ENCODE results near the gene SLC13A3. TPM values are rescaled to one million over a fixed set of nuclear protein-coding genes. Genes with fewer than 3 reads are reported as not detected.

The SLC13A3 gene
- total RNA-seq, 1 donor from 2014 or later = 0.66 TPM

- H3K27ac ChIP-seq (ENCODE audit: low read depth, low read length) = no peak overlapping the region
- H3K27ac Mint-ChIP-seq (ENCODE audit: unreplicated experiment) = no peak overlapping the region
- H3K4me2 ChIP-seq (ENCODE audit: low read length) = no peak overlapping the region
- no peak overlapping the region for H3K9ac ChIP-seq (ENCODE audit: low read length)
- peaks cover 6% of the 10 kb centered on the region for H3K36me3 Mint-ChIP-seq (ENCODE audit: low read depth, unreplicated experiment)
- FAIRE-seq = no peak
- H3K9me3 ChIP-seq (ENCODE audit: insufficient read depth, low read depth, low read length) = no peaks in the 10 kb centered on the region
- no peak for DNase-seq (ENCODE audit: low read depth)
- H3K4me1 Mint-ChIP-seq (ENCODE audit: low read depth, unreplicated experiment) = peaks cover 13% of the 10 kb centered on the region
- H2AFZ ChIP-seq (ENCODE audit: low read depth, low read length) = no peak overlapping the region
- no peaks in the 10 kb centered on the region for H3K36me3 ChIP-seq (ENCODE audit: insufficient read depth, low read length)
- no peaks in the 10 kb centered on the region for H3K79me2 ChIP-seq (ENCODE audit: insufficient read depth, low read length)
- peaks cover 2% of the 10 kb centered on the region for H3K27me3 ChIP-seq (ENCODE audit: insufficient read depth, low read length)
- H4K20me1 ChIP-seq (ENCODE audit: insufficient read depth, low read length) = no peaks in the 10 kb centered on the region
- TF ChIP-seq CTCF (IDR thresholded peaks at IDR 0.05; ENCODE audit: insufficient read depth, low read depth, low read length) = no peak
- no peak overlapping the region for H3K4me3 Mint-ChIP-seq (ENCODE audit: unreplicated experiment)
- peaks cover 7% of the 10 kb centered on the region for H3K9me3 Mint-ChIP-seq (ENCODE audit: unreplicated experiment)
- H3K4me3 ChIP-seq (ENCODE audit: insufficient read depth, low read depth, low read length) = no peak overlapping the region
- no peaks in the 10 kb centered on the region for H3K4me1 ChIP-seq (ENCODE audit: insufficient read depth, low read length)
- peaks cover 2% of the 10 kb centered on the region for H3K27me3 Mint-ChIP-seq (ENCODE audit: low read depth, unreplicated experiment)
Observed at GRCh38 chr20:46700481-46700880, 49.2 kb upstream of the SLC13A3 start.

GRCh38 chr20:46699651-46700359 is 48.5 kb upstream of the SLC13A3 start:
- Mint-ChIP-seq H3K4me1 (ENCODE audit: low read depth, unreplicated experiment) (peaks cover 14% of the 10 kb centered on the region), H3K27me3 (ENCODE audit: low read depth, unreplicated experiment) (peaks cover 2% of the 10 kb centered on the region), H3K27ac (ENCODE audit: unreplicated experiment) (no peak overlapping the region), H3K36me3 (ENCODE audit: low read depth, unreplicated experiment) (peaks cover 6% of the 10 kb centered on the region), H3K9me3 (ENCODE audit: unreplicated experiment) (peaks cover 7% of the 10 kb centered on the region), H3K4me3 (ENCODE audit: unreplicated experiment) (no peak overlapping the region)
- Histone ChIP-seq H2AFZ (ENCODE audit: low read depth, low read length) (no peak overlapping the region), H3K4me2 (ENCODE audit: low read length) (no peak overlapping the region), H3K27me3 (ENCODE audit: insufficient read depth, low read length) (peaks cover 2% of the 10 kb centered on the region), H3K36me3 (ENCODE audit: insufficient read depth, low read length) (no peaks in the 10 kb centered on the region), H3K9ac (ENCODE audit: low read length) (no peak overlapping the region), H3K4me1 (ENCODE audit: insufficient read depth, low read length) (no peaks in the 10 kb centered on the region), H3K79me2 (ENCODE audit: insufficient read depth, low read length) (no peaks in the 10 kb centered on the region), H4K20me1 (ENCODE audit: insufficient read depth, low read length) (no peaks in the 10 kb centered on the region), H3K4me3 (ENCODE audit: insufficient read depth, low read depth, low read length) (no peak overlapping the region), H3K27ac (ENCODE audit: low read depth, low read length) (no peak overlapping the region), H3K9me3 (ENCODE audit: insufficient read depth, low read depth, low read length) (no peaks in the 10 kb centered on the region)
- no peak for DNase-seq (ENCODE audit: low read depth)
- TF ChIP-seq EZH2 (IDR thresholded peaks at IDR 0.05; ENCODE audit: insufficient read depth, low read length) = no peak
- peak; percentile 69 for TF ChIP-seq CTCF (IDR thresholded peaks at IDR 0.05; ENCODE audit: insufficient read depth, low read depth, low read length)
- no peak for FAIRE-seq

GRCh38 chr20:46698788-46699187 is 47.5 kb upstream of the SLC13A3 start:
- H3K36me3 Mint-ChIP-seq (ENCODE audit: low read depth, unreplicated experiment) = peaks cover 6% of the 10 kb centered on the region
- H3K4me3 Mint-ChIP-seq (ENCODE audit: unreplicated experiment) = no peak overlapping the region
- Histone ChIP-seq H3K4me2 (ENCODE audit: low read length) (no peak overlapping the region), H4K20me1 (ENCODE audit: insufficient read depth, low read length) (no peaks in the 10 kb centered on the region), H3K36me3 (ENCODE audit: insufficient read depth, low read length) (no peaks in the 10 kb centered on the region), H3K4me3 (ENCODE audit: insufficient read depth, low read depth, low read length) (no peak overlapping the region), H3K79me2 (ENCODE audit: insufficient read depth, low read length) (no peaks in the 10 kb centered on the region), H2AFZ (ENCODE audit: low read depth, low read length) (no peak overlapping the region), H3K4me1 (ENCODE audit: insufficient read depth, low read length) (no peaks in the 10 kb centered on the region), H3K9me3 (ENCODE audit: insufficient read depth, low read depth, low read length) (no peaks in the 10 kb centered on the region), H3K9ac (ENCODE audit: low read length) (no peak overlapping the region), H3K27me3 (ENCODE audit: insufficient read depth, low read length) (peaks cover 2% of the 10 kb centered on the region), H3K27ac (ENCODE audit: low read depth, low read length) (no peak overlapping the region)
- H3K27me3 Mint-ChIP-seq (ENCODE audit: low read depth, unreplicated experiment) = peaks cover 2% of the 10 kb centered on the region
- H3K9me3 Mint-ChIP-seq (ENCODE audit: unreplicated experiment) = peaks cover 7% of the 10 kb centered on the region
- peaks cover 14% of the 10 kb centered on the region for H3K4me1 Mint-ChIP-seq (ENCODE audit: low read depth, unreplicated experiment)
- FAIRE-seq = no peak
- H3K27ac Mint-ChIP-seq (ENCODE audit: unreplicated experiment) = no peak overlapping the region
- no peak for DNase-seq (ENCODE audit: low read depth)
- TF ChIP-seq CTCF (IDR thresholded peaks at IDR 0.05; ENCODE audit: insufficient read depth, low read depth, low read length) = no peak
- TF ChIP-seq EZH2 (IDR thresholded peaks at IDR 0.05; ENCODE audit: insufficient read depth, low read length) = no peak

All from astrocyte (in vitro differentiated cells and primary cell).